Smooth muscle cell (in vitro differentiated cells): ENCODE results near the gene MAP3K4. TPM values are rescaled to one million over a fixed set of nuclear protein-coding genes. Genes with fewer than 3 reads are reported as not detected.
A peak's percentile ranks its signal among the peaks of the same experiment; 100 is the strongest.

Source experiments
- DNase-seq: peaks from one replicate; lab custom pipeline; 2025; ENCODE audit not compliant: unreplicated experiment; lab: John Stamatoyannopoulos, UW
- H2AFZ ChIP-seq: fragments of 200-600 bp; sonication (generic); 2 replicates; pipeline ENCODE4 v1.6.0; 2016; ENCODE audit warnings: antibody characterized with exemption, low read depth, mild to moderate bottlenecking
- H3F3A ChIP-seq: fragments of 200-600 bp; sonication (generic); 2 replicates; pipeline ENCODE4 v1.6.0; 2017; ENCODE audit warnings: antibody characterized with exemption, low read depth
- H3K27ac ChIP-seq: fragments of 200-600 bp; sonication (generic); 2 replicates; pipeline ENCODE4 v1.5.1; 2016; ENCODE audit warnings: low read depth, mild to moderate bottlenecking
- H3K27me3 ChIP-seq: fragments of 200-600 bp; sonication (generic); 2 replicates; pipeline ENCODE4 v1.6.1; 2016; ENCODE audit warnings: low read depth, mild to moderate bottlenecking
- H3K36me3 ChIP-seq: fragments of 200-600 bp; sonication (generic); 2 replicates; pipeline ENCODE4 v1.5.1; 2016; ENCODE audit warnings: low read depth
- H3K4me1 ChIP-seq: fragments of 200-600 bp; sonication (generic); 2 replicates; pipeline ENCODE4 v1.5.1; 2016; ENCODE audit warnings: low read depth
- H3K4me2 ChIP-seq: fragments of 200-600 bp; sonication (generic); 2 replicates; pipeline ENCODE4 v1.6.0; 2016; ENCODE audit warnings: mild to moderate bottlenecking
- H3K4me3 ChIP-seq: fragments of 200-600 bp; sonication (generic); 2 replicates; pipeline ENCODE4 v1.5.1; 2016; ENCODE audit warnings: mild to moderate bottlenecking
- H3K79me2 ChIP-seq: fragments of 200-600 bp; sonication (generic); 2 replicates; pipeline ENCODE4 v1.6.0; 2016; ENCODE audit warnings: low read depth, mild to moderate bottlenecking
- H3K9ac ChIP-seq: fragments of 200-600 bp; sonication (generic); 2 replicates; pipeline ENCODE4 v1.6.0; 2016; ENCODE audit warnings: low read depth
- H3K9me3 ChIP-seq: fragments of 200-600 bp; sonication (generic); replicated peaks from 2 replicates; pipeline ENCODE4 v1.5.1; 2016; ENCODE audit warnings: low read depth
- H4K20me1 ChIP-seq: fragments of 200-600 bp; sonication (generic); 2 replicates; pipeline ENCODE4 v1.6.0; 2016; ENCODE audit warnings: low read depth
- WGBS: methylation state at CpG from one replicate; pipeline ENCODE4 v1.1.7; 2016; ENCODE audit warnings: low lambda C conversion rate; 5-methylcytosine and 5-hydroxymethylcytosine counted together
- polyA plus RNA-seq: library from polyadenylated mRNA; unstranded; fragments of >200 nt; fragmentation: Nextera tagmentation; extraction: Ambion mirVana; gene quantifications from 2 replicates; pipeline ENCODE4 v1.2.1, GENCODE V29; 2016
- total RNA-seq: library from RNA; depleted of rRNA; stranded (reverse); fragments of >200 nt; gene quantifications from 2 replicates; pipeline ENCODE4 v1.2.3, GENCODE V29; 2014
- TF ChIP-seq, protein P1 (sequence below): fragments of 200-600 bp; sonication (generic); IDR thresholded peaks from 2 replicates; pipeline ENCODE4 v1.5.1; 2017; ENCODE audit warnings: borderline replicate concordance, mild to moderate bottlenecking, antibody characterized with exemption; ENCODE audit not compliant: insufficient read depth, poor library complexity, severe bottlenecking

MAP3K4 gene
- total and polyA plus RNA-seq, 2 experiments from 2014 or later = 14.3 to 29.5 TPM

DNA sequence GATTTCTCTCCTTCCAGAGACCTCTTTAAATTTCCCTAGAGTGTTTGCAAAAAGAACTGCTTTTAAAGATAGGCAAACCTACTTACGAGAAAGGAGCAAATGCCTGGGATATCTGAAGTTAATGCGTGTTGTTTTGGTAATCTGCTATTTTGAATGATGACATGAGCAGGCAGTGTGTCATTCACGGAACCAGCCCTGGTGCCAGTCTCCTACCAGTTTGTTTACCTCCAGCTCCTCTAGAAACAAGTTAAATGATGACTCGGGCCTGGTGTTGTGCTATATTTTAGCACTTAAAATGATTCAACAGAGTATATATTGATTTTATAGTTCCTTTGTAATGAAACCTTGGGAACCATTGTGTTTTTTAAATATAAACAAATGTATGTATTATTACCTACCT is 41.1 kb upstream of the MAP3K4 start:
- TF ChIP-seq, protein P1, sequence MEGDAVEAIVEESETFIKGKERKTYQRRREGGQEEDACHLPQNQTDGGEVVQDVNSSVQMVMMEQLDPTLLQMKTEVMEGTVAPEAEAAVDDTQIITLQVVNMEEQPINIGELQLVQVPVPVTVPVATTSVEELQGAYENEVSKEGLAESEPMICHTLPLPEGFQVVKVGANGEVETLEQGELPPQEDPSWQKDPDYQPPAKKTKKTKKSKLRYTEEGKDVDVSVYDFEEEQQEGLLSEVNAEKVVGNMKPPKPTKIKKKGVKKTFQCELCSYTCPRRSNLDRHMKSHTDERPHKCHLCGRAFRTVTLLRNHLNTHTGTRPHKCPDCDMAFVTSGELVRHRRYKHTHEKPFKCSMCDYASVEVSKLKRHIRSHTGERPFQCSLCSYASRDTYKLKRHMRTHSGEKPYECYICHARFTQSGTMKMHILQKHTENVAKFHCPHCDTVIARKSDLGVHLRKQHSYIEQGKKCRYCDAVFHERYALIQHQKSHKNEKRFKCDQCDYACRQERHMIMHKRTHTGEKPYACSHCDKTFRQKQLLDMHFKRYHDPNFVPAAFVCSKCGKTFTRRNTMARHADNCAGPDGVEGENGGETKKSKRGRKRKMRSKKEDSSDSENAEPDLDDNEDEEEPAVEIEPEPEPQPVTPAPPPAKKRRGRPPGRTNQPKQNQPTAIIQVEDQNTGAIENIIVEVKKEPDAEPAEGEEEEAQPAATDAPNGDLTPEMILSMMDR = no peak
- Histone ChIP-seq H3K4me3 (no peak overlapping the region), H3K27me3 (no peaks in the 10 kb centered on the region), H3K9me3 (no peaks in the 10 kb centered on the region), H3K27ac (peak overlapping the region; percentile 81), H2AFZ (peak overlapping the region; percentile 71), H3F3A (no peaks in the 10 kb centered on the region), H3K9ac (peak overlapping the region; percentile 71), H3K79me2 (no peaks in the 10 kb centered on the region), H3K36me3 (no peaks in the 10 kb centered on the region), H4K20me1 (no peaks in the 10 kb centered on the region), H3K4me2 (peak overlapping the region; percentile 65), H3K4me1 (peaks cover 13% of the 10 kb centered on the region)
- no peak for DNase-seq
- 11% methylated on average over 4 of the region's 4 CpGs for WGBS

- Histone ChIP-seq H3K27ac (peak overlapping the region; percentile 81), H3K9ac (peak overlapping the region; percentile 36), H3K79me2 (no peaks in the 10 kb centered on the region), H3K27me3 (no peaks in the 10 kb centered on the region), H3F3A (no peaks in the 10 kb centered on the region), H3K4me2 (no peak overlapping the region), H3K36me3 (no peaks in the 10 kb centered on the region), H3K4me3 (no peak overlapping the region), H4K20me1 (no peaks in the 10 kb centered on the region), H3K9me3 (no peaks in the 10 kb centered on the region), H3K4me1 (peaks cover 13% of the 10 kb centered on the region), H2AFZ (no peak overlapping the region)
- DNase-seq = no peak
- TF ChIP-seq, protein P1 = no peak
- WGBS = 94% methylated on average over 13 of the region's 13 CpGs
These were observed 40.2 kb upstream of the MAP3K4 start for GRCh38 chr6:160951187-160952030.

DNA sequence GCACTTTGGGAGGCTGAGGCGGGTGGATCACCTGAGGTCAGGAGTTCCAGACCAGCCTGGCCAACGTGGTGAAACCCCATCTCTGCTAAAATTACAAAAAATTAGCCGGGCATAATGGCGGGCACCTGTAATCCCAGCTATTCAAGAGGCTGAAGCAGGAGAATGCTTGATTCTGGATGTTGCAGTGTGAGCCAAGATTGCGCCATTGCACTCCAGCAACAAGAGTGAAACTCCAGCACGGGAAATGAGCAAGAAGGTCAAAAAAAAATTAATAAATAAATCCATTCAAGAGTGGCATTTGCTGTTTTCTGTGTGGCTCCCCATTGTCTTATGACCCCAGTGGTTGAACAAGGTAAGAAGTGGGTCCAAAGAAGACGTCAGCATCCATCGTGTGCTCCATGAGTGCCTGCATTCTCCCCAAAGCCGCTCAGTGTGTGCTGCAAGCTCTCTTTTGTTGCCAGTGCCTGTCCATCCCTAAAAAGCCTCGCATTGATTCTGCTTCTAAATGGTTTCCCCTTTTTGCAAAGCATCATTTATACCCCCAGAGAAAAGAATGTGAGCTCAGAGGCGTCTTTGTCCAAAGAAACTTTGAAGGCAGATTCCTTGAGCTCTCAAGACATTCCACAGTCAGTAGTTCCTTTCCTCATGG is 38.8 kb upstream of the MAP3K4 start:
- peaks cover 13% of the 10 kb centered on the region for H3K4me1 ChIP-seq
- H3K79me2 ChIP-seq = no peaks in the 10 kb centered on the region
- H4K20me1 ChIP-seq = no peaks in the 10 kb centered on the region
- WGBS = 76% methylated on average over 11 of the region's 11 CpGs
- H3F3A ChIP-seq = no peaks in the 10 kb centered on the region
- H3K4me2 ChIP-seq = no peak overlapping the region
- no peak overlapping the region for H3K4me3 ChIP-seq
- H3K9me3 ChIP-seq = no peaks in the 10 kb centered on the region
- DNase-seq = no peak
- no peaks in the 10 kb centered on the region for H3K36me3 ChIP-seq
- TF ChIP-seq, protein P1 = no peak
- H3K9ac ChIP-seq = no peak overlapping the region
- no peak overlapping the region for H2AFZ ChIP-seq
- H3K27ac ChIP-seq = no peak overlapping the region
- H3K27me3 ChIP-seq = no peaks in the 10 kb centered on the region
